HepG2 (cell line): ENCODE results near the gene CAMK2G.

ENCODE experiments used
- GTF2F1 ChIP-seq: fragments of 150-350 bp; IDR thresholded peaks from 2 replicates; pipeline ENCODE4 v1.6.1; 2014; ENCODE audit warnings: low read length
- KAT7 ChIP-seq: IDR thresholded peaks from 2 replicates; pipeline ENCODE4 v1.6.1; 2018; ENCODE audit warnings: borderline replicate concordance, missing compliant biosample characterization
- MAX ChIP-seq: IDR thresholded peaks from 2 replicates; pipeline ENCODE4 v1.6.1; 2012; ENCODE audit warnings: inconsistent platforms
- NAIF1 ChIP-seq: sonication (generic); formaldehyde crosslinking; IDR thresholded peaks from 2 replicates; pipeline ENCODE4 v1.5.0; 2020; ENCODE audit warnings: mild to moderate bottlenecking, missing genetic modification reagents, borderline replicate concordance
- RFX5 ChIP-seq: IDR thresholded peaks from 2 replicates; pipeline ENCODE4 v1.6.1; 2011; ENCODE audit warnings: low read depth, low read length, improper control_type of control experiment
- TEAD2 ChIP-seq: sonication (generic); formaldehyde crosslinking; IDR thresholded peaks from 2 replicates; pipeline ENCODE4 v1.9.0; 2021; ENCODE audit warnings: missing genetic modification reagents
- TF ChIP-seq, protein P1 (sequence below): sonication (generic); formaldehyde crosslinking; IDR thresholded peaks from 2 replicates; pipeline ENCODE4 v1.5.0; 2020; ENCODE audit warnings: mild to moderate bottlenecking, missing genetic modification reagents, moderate library complexity
- TF ChIP-seq, protein P2 (sequence below): sonication (generic); formaldehyde crosslinking; IDR thresholded peaks from 2 replicates; pipeline ENCODE4 v1.8.1; 2023; ENCODE audit warnings: mild to moderate bottlenecking, missing genetic modification reagents, borderline replicate concordance

GRCh38 chr10:73858750-73859427 lies 15.5 kb downstream of the CAMK2G start:
- TF ChIP-seq MAX (no peak), RFX5 (no peak), NAIF1 (no peak), TEAD2 (no peak), GTF2F1 (no peak), KAT7 (CRISPR knock-in tag) (no peak)
- TF ChIP-seq, protein P1, sequence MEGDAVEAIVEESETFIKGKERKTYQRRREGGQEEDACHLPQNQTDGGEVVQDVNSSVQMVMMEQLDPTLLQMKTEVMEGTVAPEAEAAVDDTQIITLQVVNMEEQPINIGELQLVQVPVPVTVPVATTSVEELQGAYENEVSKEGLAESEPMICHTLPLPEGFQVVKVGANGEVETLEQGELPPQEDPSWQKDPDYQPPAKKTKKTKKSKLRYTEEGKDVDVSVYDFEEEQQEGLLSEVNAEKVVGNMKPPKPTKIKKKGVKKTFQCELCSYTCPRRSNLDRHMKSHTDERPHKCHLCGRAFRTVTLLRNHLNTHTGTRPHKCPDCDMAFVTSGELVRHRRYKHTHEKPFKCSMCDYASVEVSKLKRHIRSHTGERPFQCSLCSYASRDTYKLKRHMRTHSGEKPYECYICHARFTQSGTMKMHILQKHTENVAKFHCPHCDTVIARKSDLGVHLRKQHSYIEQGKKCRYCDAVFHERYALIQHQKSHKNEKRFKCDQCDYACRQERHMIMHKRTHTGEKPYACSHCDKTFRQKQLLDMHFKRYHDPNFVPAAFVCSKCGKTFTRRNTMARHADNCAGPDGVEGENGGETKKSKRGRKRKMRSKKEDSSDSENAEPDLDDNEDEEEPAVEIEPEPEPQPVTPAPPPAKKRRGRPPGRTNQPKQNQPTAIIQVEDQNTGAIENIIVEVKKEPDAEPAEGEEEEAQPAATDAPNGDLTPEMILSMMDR (CRISPR knock-in tag) = no peak
- TF ChIP-seq, protein P2, sequence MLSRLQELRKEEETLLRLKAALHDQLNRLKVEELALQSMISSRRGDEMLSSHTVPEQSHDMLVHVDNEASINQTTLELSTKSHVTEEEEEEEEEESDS (CRISPR knock-in tag) = no peak
